Gastroesophageal sphincter (tissue), 4 donors: Measurements from ENCODE around the gene AP2M1. TPM values are rescaled to one million over a fixed set of nuclear protein-coding genes. Genes with fewer than 3 reads are reported as not detected.

Source experiments
- ATAC-seq: fragments of 150-250 bp; one replicate; pipeline ENCODE4 v1.9.1; 2016; ENCODE audit warnings: mild to moderate bottlenecking, moderate library complexity
- H3K27ac ChIP-seq, 4 donors: fragments of 200-600 bp; sonication (generic) in 3 of 4; 1 replicate in 3 of 4; 2 replicates in 1 of 4; pipeline ENCODE4 v1.5.1; 2016 to 2019
- H3K27me3 ChIP-seq: fragments of 200-600 bp; sonication (generic); one replicate; pipeline ENCODE4 v1.5.1; 2019
- H3K36me3 ChIP-seq, 2 donors: fragments of 200-600 bp; sonication (generic); one replicate each; pipeline ENCODE4 v1.5.1; 2019; ENCODE audit warnings: control low read depth in 1 of 2
- H3K4me1 ChIP-seq, 3 donors: fragments of 200-600 bp; sonication (generic); 1 replicate in 2 of 3; 2 replicates in 1 of 3; pipeline ENCODE4 v1.5.1; 2016 to 2019; ENCODE audit warnings: control low read depth in 2 of 3
- H3K4me3 ChIP-seq, 2 donors: fragments of 200-600 bp; sonication (generic); one replicate each; pipeline ENCODE4 v1.5.1; 2019; ENCODE audit warnings: mild to moderate bottlenecking in 1 of 2, moderate library complexity in 1 of 2
- H3K9me3 ChIP-seq, 3 donors: fragments of 200-600 bp; sonication (generic); one replicate each; pipeline ENCODE4 v1.5.1; 2017 to 2019; ENCODE audit warnings: control low read depth in 2 of 3
- EP300 ChIP-seq: sonication (generic); formaldehyde crosslinking; IDR thresholded peaks from one replicate; pipeline ENCODE4 v1.6.1; 2017; ENCODE audit warnings: antibody characterized with exemption, mild to moderate bottlenecking
- POLR2A ChIP-seq, 2 donors: fragments of 450-650 bp; IDR thresholded peaks; one replicate each; pipeline ENCODE4 v1.6.1; 2017; ENCODE audit warnings: antibody characterized with exemption in 2 of 2, mild to moderate bottlenecking in 2 of 2, moderate library complexity in 1 of 2
- POLR2AphosphoS5 ChIP-seq: sonication (generic); formaldehyde crosslinking; IDR thresholded peaks from one replicate; pipeline ENCODE4 v1.6.1; 2017; ENCODE audit warnings: antibody characterized with exemption
- WGBS, 2 donors: methylation state at CpG; one replicate each; pipeline ENCODE4 v1.1.5; 2018; ENCODE audit warnings: low coverage in 1 of 2; 5-methylcytosine and 5-hydroxymethylcytosine counted together
- total RNA-seq, 4 donors: library from RNA; depleted of rRNA; stranded (reverse); fragments of >200 nt; gene quantifications; one replicate each; pipeline ENCODE4 v1.1.0, GENCODE V29; 2016
- TF ChIP-seq, protein P1 (sequence below), 4 experiments: fragments of 200-600 bp in 2 of 4; fragments of 450-650 bp in 2 of 4; sonication (generic) in 1 of 4; IDR thresholded peaks; one replicate each; pipeline ENCODE4 v1.5.1; 2017 to 2019; ENCODE audit warnings: antibody characterized with exemption in 4 of 4, mild to moderate bottlenecking in 2 of 4, moderate library complexity in 2 of 4

AP2M1 gene
- total RNA-seq, 4 donors from 2014 or later, result 234 to 322 (median 288) TPM

DNA sequence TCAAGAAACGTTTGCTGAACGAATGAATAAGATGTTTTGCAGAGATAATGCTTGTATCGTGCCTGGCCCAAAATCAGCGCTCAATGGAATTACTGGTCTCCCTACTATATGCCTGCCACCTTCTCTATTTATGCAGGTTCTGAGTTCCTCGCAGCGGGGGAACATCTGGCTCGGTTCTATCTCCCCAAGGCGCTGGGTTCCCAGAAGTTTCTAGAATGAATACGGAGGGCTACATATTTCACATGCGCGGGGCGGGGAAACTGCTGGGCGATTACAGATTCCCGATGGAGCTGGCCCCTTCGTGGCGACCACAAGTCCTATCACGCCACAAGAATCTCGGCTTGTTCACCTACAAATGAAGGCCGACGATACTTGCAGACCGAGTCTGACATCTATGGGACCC is 39.9 kb upstream of the AP2M1 start:
- WGBS, 2 donors, result 0 to 1% methylated on average over 12 to 16 of the region's 21 CpGs
- H3K36me3 ChIP-seq, result peaks cover 0 to 27% of the 10 kb centered on the region in 2 donors
- H3K4me1 ChIP-seq, result peaks cover 0 to 27% (median 6%) of the 10 kb centered on the region in 3 donors
- TF ChIP-seq POLR2AphosphoS5 (no peak), POLR2A (IDR thresholded peaks at IDR 0.05) (no peak), EP300 (no peak)
- TF ChIP-seq, protein P1, sequence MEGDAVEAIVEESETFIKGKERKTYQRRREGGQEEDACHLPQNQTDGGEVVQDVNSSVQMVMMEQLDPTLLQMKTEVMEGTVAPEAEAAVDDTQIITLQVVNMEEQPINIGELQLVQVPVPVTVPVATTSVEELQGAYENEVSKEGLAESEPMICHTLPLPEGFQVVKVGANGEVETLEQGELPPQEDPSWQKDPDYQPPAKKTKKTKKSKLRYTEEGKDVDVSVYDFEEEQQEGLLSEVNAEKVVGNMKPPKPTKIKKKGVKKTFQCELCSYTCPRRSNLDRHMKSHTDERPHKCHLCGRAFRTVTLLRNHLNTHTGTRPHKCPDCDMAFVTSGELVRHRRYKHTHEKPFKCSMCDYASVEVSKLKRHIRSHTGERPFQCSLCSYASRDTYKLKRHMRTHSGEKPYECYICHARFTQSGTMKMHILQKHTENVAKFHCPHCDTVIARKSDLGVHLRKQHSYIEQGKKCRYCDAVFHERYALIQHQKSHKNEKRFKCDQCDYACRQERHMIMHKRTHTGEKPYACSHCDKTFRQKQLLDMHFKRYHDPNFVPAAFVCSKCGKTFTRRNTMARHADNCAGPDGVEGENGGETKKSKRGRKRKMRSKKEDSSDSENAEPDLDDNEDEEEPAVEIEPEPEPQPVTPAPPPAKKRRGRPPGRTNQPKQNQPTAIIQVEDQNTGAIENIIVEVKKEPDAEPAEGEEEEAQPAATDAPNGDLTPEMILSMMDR (IDR thresholded peaks at IDR 0.05), result no peak
- peak overlapping the region; percentile 61 to 97 for H3K4me3 ChIP-seq
- no peaks in the 10 kb centered on the region for H3K27me3 ChIP-seq
- no peaks in the 10 kb centered on the region for H3K9me3 ChIP-seq
- ATAC-seq, result no peak
- H3K27ac ChIP-seq, result peak overlapping the region; percentile 84 to 92 (median 86)

DNA sequence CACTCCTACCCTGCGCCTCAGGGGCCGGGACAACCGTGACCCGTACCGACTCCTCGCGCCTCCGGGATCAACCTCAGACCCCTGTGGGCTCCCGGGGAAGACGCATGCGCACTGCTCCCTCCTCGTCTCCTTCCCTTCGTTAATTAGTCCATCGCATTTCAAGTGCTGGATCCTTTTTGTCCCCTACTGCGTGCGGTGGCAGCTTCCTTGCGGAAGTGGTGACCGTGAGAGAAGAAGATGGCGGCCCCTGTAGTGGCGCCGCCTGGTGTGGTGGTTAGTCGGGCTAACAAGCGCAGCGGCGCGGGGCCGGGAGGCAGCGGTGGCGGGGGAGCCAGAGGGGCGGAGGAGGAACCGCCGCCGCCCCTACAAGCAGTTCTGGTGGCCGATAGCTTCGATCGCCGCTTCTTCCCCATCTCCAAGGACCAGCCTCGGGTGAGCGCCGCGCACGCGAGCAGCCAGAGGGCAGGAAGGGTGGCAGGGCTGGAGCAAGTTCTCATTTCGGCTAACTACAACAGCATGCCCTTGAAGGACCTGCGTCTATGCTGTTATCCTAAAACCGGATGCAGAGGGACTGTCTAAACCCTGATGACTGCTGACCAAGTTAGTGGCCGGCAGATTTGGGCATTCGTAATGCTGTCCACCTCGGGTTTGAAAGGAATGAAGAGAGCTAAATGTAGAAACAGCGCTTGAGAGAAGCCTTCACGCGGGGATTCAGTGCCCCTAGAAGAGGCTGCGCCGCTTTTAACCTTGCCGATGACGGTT is 39.3 kb upstream of the AP2M1 start, which contains the start of gene EIF2B5:
EIF2B5 (plus strand) TSS at position 210 of the 762 bp plus-strand sequence; CDS start at position 238, 28 bp downstream.
- H3K36me3 ChIP-seq, result peaks cover 0 to 33% of the 10 kb centered on the region in 2 donors
- peaks cover 0 to 27% (median 6%) of the 10 kb centered on the region in 3 donors for H3K4me1 ChIP-seq
- H3K4me3 ChIP-seq, result peak within 1 kb of the TSS; percentile 61 to 97
- peak; percentile 93 for ATAC-seq
- H3K9me3 ChIP-seq, result no peaks in the 10 kb centered on the region
- 0 to 1% methylated on average over 7 to 24 of the region's 56 CpGs for WGBS, 2 donors
- TF ChIP-seq POLR2A (IDR thresholded peaks at IDR 0.05), result peak; percentile 55 to 62
- TF ChIP-seq EP300, result no peak
- peak; percentile 87 for TF ChIP-seq POLR2AphosphoS5
- TF ChIP-seq, protein P1 (IDR thresholded peaks at IDR 0.05), result peak in 3 of 4 experiments; percentile 23 to 80 (median 31)
- H3K27me3 ChIP-seq, result no peaks in the 10 kb centered on the region
- H3K27ac ChIP-seq, result peak within 1 kb of the TSS; percentile 84 to 92 (median 86)

DNA sequence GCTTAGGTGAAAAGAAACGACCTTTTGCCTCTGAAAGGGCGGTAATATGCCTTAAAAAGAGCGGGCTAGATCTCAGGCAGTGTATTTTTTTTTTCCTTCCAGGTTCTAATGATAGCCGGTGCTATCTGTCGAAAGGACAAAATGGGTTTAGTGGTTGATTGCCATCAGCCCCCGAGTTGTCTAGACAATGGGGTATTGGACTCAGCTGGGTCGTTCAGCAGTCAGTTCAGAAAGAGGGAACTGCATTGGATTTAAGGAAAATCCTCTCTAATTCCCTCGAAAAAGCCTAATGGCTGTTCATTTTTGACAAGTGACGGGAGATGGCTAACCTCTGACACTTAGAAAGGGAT is 38.8 kb upstream of the AP2M1 start:
- peak overlapping the region in 3 of 4 donors; percentile 84 to 92 (median 86) for H3K27ac ChIP-seq
- peak overlapping the region; percentile 61 to 97 for H3K4me3 ChIP-seq
- peaks cover 0 to 27% (median 6%) of the 10 kb centered on the region in 3 donors for H3K4me1 ChIP-seq
- no peaks in the 10 kb centered on the region for H3K27me3 ChIP-seq
- TF ChIP-seq POLR2AphosphoS5, result no peak
- TF ChIP-seq, protein P1 (IDR thresholded peaks at IDR 0.05), result no peak
- no peak for TF ChIP-seq POLR2A (IDR thresholded peaks at IDR 0.05)
- TF ChIP-seq EP300, result no peak
- peaks cover 0 to 38% of the 10 kb centered on the region in 2 donors for H3K36me3 ChIP-seq
- H3K9me3 ChIP-seq, result no peaks in the 10 kb centered on the region
- ATAC-seq, result no peak
- 3 to 5% methylated on average over 9 of the region's 9 CpGs for WGBS, 2 donors

DNA sequence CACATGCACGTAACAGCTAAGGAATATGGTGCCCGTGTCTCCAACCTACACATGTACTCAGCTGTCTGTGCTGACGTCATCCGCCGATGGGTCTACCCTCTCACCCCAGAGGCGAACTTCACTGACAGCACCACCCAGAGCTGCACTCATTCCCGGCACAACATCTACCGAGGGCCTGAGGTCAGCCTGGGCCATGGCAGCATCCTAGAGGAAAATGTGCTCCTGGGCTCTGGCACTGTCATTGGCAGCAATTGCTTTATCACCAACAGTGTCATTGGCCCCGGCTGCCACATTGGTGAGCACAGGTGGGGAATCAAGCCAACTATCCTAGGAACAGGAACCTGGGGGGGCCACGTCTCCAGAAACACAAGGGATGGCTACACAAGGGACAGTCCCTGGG is 34.2 kb upstream of the AP2M1 start:
- no peak for TF ChIP-seq EP300
- TF ChIP-seq POLR2A (IDR thresholded peaks at IDR 0.05), result no peak
- no peak for TF ChIP-seq POLR2AphosphoS5
- TF ChIP-seq, protein P1 (IDR thresholded peaks at IDR 0.05), result no peak
- no peak for ATAC-seq
- H3K27me3 ChIP-seq, result no peaks in the 10 kb centered on the region
- H3K9me3 ChIP-seq, result no peaks in the 10 kb centered on the region
- no peak overlapping the region for H3K4me3 ChIP-seq
- peaks cover 0 to 33% (median 6%) of the 10 kb centered on the region in 3 donors for H3K4me1 ChIP-seq
- no peak overlapping the region for H3K27ac ChIP-seq
- peaks cover 0 to 84% of the 10 kb centered on the region in 2 donors for H3K36me3 ChIP-seq
- 91% methylated on average over 6 of the region's 10 CpGs; no CpG with 5 or more reads in 1 of the 2 donors for WGBS, 2 donors
